ENCODE results near the gene TXNDC11. TPM values are rescaled to one million over a fixed set of nuclear protein-coding genes. Genes with fewer than 3 reads are reported as not detected.

TXNDC11 gene
- total and polyA plus RNA-seq, 10 of the 15 experiments (the other 5 are each of a cell fraction or from before 2014, with no cell fraction given): 1.7 to 86.7 (median 54.4) TPM

- H2AFZ ChIP-seq (ENCODE audit: control insufficient read depth, low read depth, low read length): no peak overlapping the region
- H3K36me3 ChIP-seq (ENCODE audit: control insufficient read depth in 2 of 2, insufficient read depth in 2 of 2, low read length in 1 of 2): peaks cover 31 to 35% of the 10 kb centered on the region in 2 experiments
- no peaks in the 10 kb centered on the region for H3K27me3 ChIP-seq (replicated peaks in 1 of 2; ENCODE audit: control insufficient read depth in 2 of 2, insufficient read depth in 2 of 2, low read length in 1 of 2)
- RAD21 ChIA-PET (ENCODE audit: unreplicated experiment): interaction anchor here (1.1 to 4.1 kb wide), 2 partner anchors 12 to 38 kb away, joined by 4 to 34 read pairs; no protein-coding TSS in a partner anchor
- H3K9ac ChIP-seq (ENCODE audit: control insufficient read depth, insufficient read depth, low read length): no peak overlapping the region
- peaks cover 6% of the 10 kb centered on the region; the same call in 1 of the 2 replicates for H4K20me1 ChIP-seq (ENCODE audit: control insufficient read depth, insufficient read depth)
- intact Hi-C loops (cut with micrococcal nuclease; ENCODE audit: unreplicated experiment): no loop called here
- H3K4me3 ChIP-seq: no peak overlapping the region
- DNase-seq (ENCODE audit: low read depth, low spot score) (no peak), FAIRE-seq (no peak), ATAC-seq (peak; percentile 1; the same call in 1 of the 3 replicates)
- H3K4me1 ChIP-seq (ENCODE audit: control insufficient read depth, insufficient read depth, low read length): peaks cover 71% of the 10 kb centered on the region
- SMC1A ChIA-PET (ENCODE audit: uncharacterized antibody, unreplicated experiment): interaction anchor here (1.0 to 6.8 kb wide), 7 partner anchors 8 to 63 kb away, joined by 3 to 46 read pairs (median 6); partner anchors contain the start of gene SNN
- H3K79me2 ChIP-seq (ENCODE audit: control insufficient read depth, insufficient read depth, low read length): peaks cover 41% of the 10 kb centered on the region
- in situ Hi-C loops (cut with MboI): no loop called here
- peak overlapping the region; percentile 75 for H3K4me2 ChIP-seq (ENCODE audit: control insufficient read depth, insufficient read depth)
- H3K9me3 ChIP-seq (replicated peaks; ENCODE audit: control insufficient read depth, insufficient read depth, low read length): no peaks in the 10 kb centered on the region
- POLR2A ChIA-PET: interaction anchor here (1.0 to 7.9 kb wide), 5 partner anchors 7 to 66 kb away, joined by 4 to 75 read pairs (median 8); partner anchors contain the start of genes SNN and TXNDC11
- H3K27ac ChIP-seq (ENCODE audit: control insufficient read depth, insufficient read depth): 0 out of 2 replicates have a peak overlapping the region, but pooled peaks have one; percentile 57
- BruUV-seq (replicated peaks): no TSS peak
- TF ChIP-seq NKRF (conservative IDR thresholded peaks at IDR 0.05) (no peak), PAX5 (IDR thresholded peaks at IDR 0.05; ENCODE audit: borderline replicate concordance, low read depth, low read length) (peak; percentile 32; the same call in 1 of the 2 replicates), POLR2A (IDR thresholded peaks at IDR 0.05; ENCODE audit: low read depth, low read length) (peak; percentile 48; the same call in 1 of the 2 replicates), POLR2AphosphoS2 (IDR thresholded peaks at IDR 0.05; ENCODE audit: low read depth, low read length) (peak; percentile 51; the same call in 1 of the 2 replicates), JUNB (IDR thresholded peaks at IDR 0.05) (no peak), TBL1XR1 (IDR thresholded peaks at IDR 0.05; ENCODE audit: low read depth, low read length) (no peak), RUNX3 (IDR thresholded peaks at IDR 0.05; ENCODE audit: low read length) (peak; percentile 53), NR2C2 (IDR thresholded peaks at IDR 0.05; ENCODE audit: borderline replicate concordance, control insufficient read depth, insufficient read length, low read depth) (no peak), MEF2B (IDR thresholded peaks at IDR 0.05; ENCODE audit: partially characterized antibody, poor library complexity, severe bottlenecking) (no peak)
- WGBS (ENCODE audit: insufficient coverage, insufficient replicate concordance, low lambda C conversion rate, missing lambda C conversion rate): 57% methylated on average over 14 of the region's 14 CpGs
- CTCF ChIA-PET: interaction anchor here (1.0 to 5.2 kb wide), 5 partner anchors 12 to 305 kb away, joined by 3 to 34 read pairs (median 5); no protein-coding TSS in a partner anchor
These were observed 65.9 kb downstream of the TXNDC11 start for GRCh38 chr16:11676799-11677198.
